MM.1S (cell line): ENCODE data around the gene CERS6.

Source experiments
- DNase-seq: peaks from one replicate; pipeline ENCODE4 v3.0.0-alpha.2; 2015
- H2AFZ ChIP-seq: fragments of 300-600 bp; sonication (generic); 2 replicates; pipeline ENCODE4 v1.6.0; 2016; ENCODE audit warnings: antibody characterized with exemption, low read length
- H3F3A ChIP-seq: fragments of 300-600 bp; sonication (generic); 2 replicates; pipeline ENCODE4 v1.6.1; 2016; ENCODE audit warnings: mild to moderate bottlenecking, antibody characterized with exemption, low read length, moderate library complexity, mixed read lengths; ENCODE audit not compliant: insufficient read depth
- H3K27ac ChIP-seq: fragments of 300-600 bp; sonication (generic); 2 replicates; pipeline ENCODE4 v1.5.1; 2016; ENCODE audit warnings: mild to moderate bottlenecking, low read length
- H3K27me3 ChIP-seq: fragments of 300-600 bp; sonication (generic); replicated peaks from 2 replicates; pipeline ENCODE4 v1.6.0; 2016; ENCODE audit warnings: low read length; ENCODE audit not compliant: insufficient read depth
- H3K36me3 ChIP-seq: fragments of 300-600 bp; sonication (generic); replicated peaks from 2 replicates; pipeline ENCODE4 v1.6.1; 2016; ENCODE audit warnings: mild to moderate bottlenecking, low read length, mixed read lengths; ENCODE audit not compliant: insufficient read depth
- H3K4me1 ChIP-seq: fragments of 300-600 bp; sonication (generic); 2 replicates; pipeline ENCODE4 v1.6.1; 2016; ENCODE audit warnings: low read length, mixed read lengths
- H3K4me2 ChIP-seq: fragments of 300-600 bp; sonication (generic); 2 replicates; pipeline ENCODE4 v1.6.0; 2016; ENCODE audit warnings: low read depth, low read length
- H3K4me3 ChIP-seq: fragments of 300-600 bp; sonication (generic); 2 replicates; pipeline ENCODE4 v1.5.1; 2016; ENCODE audit warnings: low read length, mixed read lengths
- H3K79me2 ChIP-seq: fragments of 300-600 bp; sonication (generic); 2 replicates; pipeline ENCODE4 v1.6.1; 2016; ENCODE audit warnings: mixed run types, low read length, mixed read lengths
- H3K9ac ChIP-seq: fragments of 300-600 bp; sonication (generic); 2 replicates; pipeline ENCODE4 v1.6.1; 2016; ENCODE audit warnings: low read length, mixed read lengths
- H3K9me2 ChIP-seq: fragments of 300-600 bp; sonication (generic); replicated peaks from 2 replicates; pipeline ENCODE4 v1.6.1; 2016; ENCODE audit warnings: mild to moderate bottlenecking, low read length, mixed read lengths; ENCODE audit not compliant: insufficient read depth
- H3K9me3 ChIP-seq: fragments of 300-600 bp; sonication (generic); replicated peaks from 2 replicates; pipeline ENCODE4 v1.6.1; 2016; ENCODE audit warnings: mild to moderate bottlenecking, low read length, mixed read lengths; ENCODE audit not compliant: insufficient read depth
- H4K20me1 ChIP-seq: fragments of 300-600 bp; sonication (generic); 2 replicates; pipeline ENCODE4 v1.6.1; 2016; ENCODE audit warnings: mild to moderate bottlenecking, low read length, moderate library complexity, mixed read lengths; ENCODE audit not compliant: insufficient read depth
- CTCF ChIP-seq: fragments of 300-600 bp; sonication (generic); IDR thresholded peaks from 2 replicates; pipeline ENCODE4 v1.5.1; 2016; ENCODE audit warnings: antibody characterized with exemption, low read length, mixed read lengths
- EZH2 ChIP-seq: fragments of 300-600 bp; sonication (generic); optimal IDR thresholded peaks from 2 replicates; pipeline ENCODE3; 2017; ENCODE audit warnings: low read depth, mild to moderate bottlenecking, antibody characterized with exemption, low read length, mixed read lengths
- EZH2phosphoT487 ChIP-seq: fragments of 300-600 bp; sonication (generic); IDR thresholded peaks from 2 replicates; pipeline ENCODE4 v1.6.1; 2018; ENCODE audit warnings: antibody characterized with exemption, low read length

The CERS6 gene

GRCh38 chr2:168740360-168740759, 284.3 kb downstream of the CERS6 start:
- Histone ChIP-seq H3K4me3 (no peak overlapping the region), H3K27ac (no peak overlapping the region), H3K27me3 (no peaks in the 10 kb centered on the region), H3K9me2 (no peaks in the 10 kb centered on the region), H3K36me3 (no peaks in the 10 kb centered on the region), H3K79me2 (no peaks in the 10 kb centered on the region), H2AFZ (no peak overlapping the region), H4K20me1 (no peaks in the 10 kb centered on the region), H3K9me3 (no peaks in the 10 kb centered on the region), H3K4me2 (no peak overlapping the region), H3K9ac (no peak overlapping the region), H3F3A (no peaks in the 10 kb centered on the region), H3K4me1 (no peaks in the 10 kb centered on the region)
- TF ChIP-seq CTCF (no peak), EZH2phosphoT487 (no peak), EZH2 (no peak)
- no peak for DNase-seq

GRCh38 chr2:168740788-168741187, 284.7 kb downstream of the CERS6 start:
- no peak overlapping the region for H3K4me2 ChIP-seq
- no peak for TF ChIP-seq EZH2phosphoT487
- TF ChIP-seq EZH2: no peak
- no peaks in the 10 kb centered on the region for H3F3A ChIP-seq
- no peak overlapping the region for H3K9ac ChIP-seq
- no peak overlapping the region for H3K4me3 ChIP-seq
- no peak overlapping the region for H2AFZ ChIP-seq
- H3K4me1 ChIP-seq: no peaks in the 10 kb centered on the region
- no peaks in the 10 kb centered on the region for H3K36me3 ChIP-seq
- H4K20me1 ChIP-seq: no peaks in the 10 kb centered on the region
- H3K27me3 ChIP-seq: no peaks in the 10 kb centered on the region
- H3K9me3 ChIP-seq: no peaks in the 10 kb centered on the region
- no peak overlapping the region for H3K27ac ChIP-seq
- no peaks in the 10 kb centered on the region for H3K9me2 ChIP-seq
- no peak for DNase-seq
- H3K79me2 ChIP-seq: no peaks in the 10 kb centered on the region

- Histone ChIP-seq H3K36me3 (no peaks in the 10 kb centered on the region), H3K9ac (no peak overlapping the region), H3K27me3 (no peaks in the 10 kb centered on the region), H3K4me1 (no peaks in the 10 kb centered on the region), H3K79me2 (no peaks in the 10 kb centered on the region), H3K9me3 (no peaks in the 10 kb centered on the region), H2AFZ (no peak overlapping the region), H3K27ac (no peak overlapping the region), H3K4me3 (no peak overlapping the region), H4K20me1 (no peaks in the 10 kb centered on the region), H3K9me2 (no peaks in the 10 kb centered on the region), H3F3A (no peaks in the 10 kb centered on the region), H3K4me2 (no peak overlapping the region)
- no peak for TF ChIP-seq CTCF
- TF ChIP-seq EZH2phosphoT487: no peak
- TF ChIP-seq EZH2: no peak
- DNase-seq: no peak
Observed at GRCh38 chr2:168742258-168742932, 286.3 kb downstream of the CERS6 start.

GRCh38 chr2:168744844-168745243, 288.8 kb downstream of the CERS6 start:
- Histone ChIP-seq H3F3A (no peaks in the 10 kb centered on the region), H3K27ac (no peak overlapping the region), H4K20me1 (no peaks in the 10 kb centered on the region), H3K9me3 (no peaks in the 10 kb centered on the region), H3K36me3 (no peaks in the 10 kb centered on the region), H3K4me1 (no peaks in the 10 kb centered on the region), H3K4me2 (no peak overlapping the region), H3K27me3 (no peaks in the 10 kb centered on the region), H3K79me2 (no peaks in the 10 kb centered on the region), H2AFZ (no peak overlapping the region), H3K9me2 (no peaks in the 10 kb centered on the region), H3K9ac (no peak overlapping the region), H3K4me3 (no peak overlapping the region)
- TF ChIP-seq CTCF (no peak), EZH2phosphoT487 (no peak), EZH2 (no peak)
- DNase-seq: no peak
